ENCODE measurements around the gene ABCA8.

Gene ABCA8

GRCh38 chr17:68937890-68938514, 17.2 kb downstream of the ABCA8 start:
- H3K4me3 ChIP-seq (ENCODE audit: low read length), result no peak overlapping the region
- TF ChIP-seq CTCF (conservative IDR thresholded peaks at IDR 0.05; ENCODE audit: low read depth, low read length), result no peak
- no peak for DNase-seq (ENCODE audit: low read depth)

DNA sequence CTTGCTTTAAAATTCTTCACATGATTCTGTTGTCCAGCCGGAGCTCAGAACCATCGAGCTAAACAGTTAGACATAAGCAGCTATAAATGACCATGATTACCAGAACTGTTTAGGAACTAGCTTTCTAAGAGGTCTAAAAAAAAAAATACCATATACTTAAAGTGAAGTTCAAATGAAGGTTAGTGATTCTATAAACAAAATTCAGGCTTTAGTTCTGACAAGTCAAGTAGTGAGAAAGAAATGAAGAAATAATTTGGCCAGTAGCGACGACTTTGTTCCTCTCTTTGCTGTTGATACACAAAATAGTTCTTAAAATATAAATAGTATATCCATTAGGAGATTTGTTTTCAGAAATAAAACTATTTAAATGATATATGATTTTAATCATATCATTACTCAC, 27.7 kb downstream of the ABCA8 start:
- no peak for TF ChIP-seq CTCF (conservative IDR thresholded peaks at IDR 0.05; ENCODE audit: low read depth, low read length)
- no peak overlapping the region for H3K4me3 ChIP-seq (ENCODE audit: low read length)

GRCh38 chr17:68924793-68925720, 30.1 kb downstream of the ABCA8 start:
- no peak for DNase-seq (ENCODE audit: low read depth)
- TF ChIP-seq CTCF (conservative IDR thresholded peaks at IDR 0.05; ENCODE audit: low read depth, low read length), result no peak
- H3K4me3 ChIP-seq (ENCODE audit: low read length), result no peak overlapping the region

More for the DNA sequence above, 27.7 kb downstream of the ABCA8 start:
- no peak for DNase-seq (ENCODE audit: low read depth)

DNA sequence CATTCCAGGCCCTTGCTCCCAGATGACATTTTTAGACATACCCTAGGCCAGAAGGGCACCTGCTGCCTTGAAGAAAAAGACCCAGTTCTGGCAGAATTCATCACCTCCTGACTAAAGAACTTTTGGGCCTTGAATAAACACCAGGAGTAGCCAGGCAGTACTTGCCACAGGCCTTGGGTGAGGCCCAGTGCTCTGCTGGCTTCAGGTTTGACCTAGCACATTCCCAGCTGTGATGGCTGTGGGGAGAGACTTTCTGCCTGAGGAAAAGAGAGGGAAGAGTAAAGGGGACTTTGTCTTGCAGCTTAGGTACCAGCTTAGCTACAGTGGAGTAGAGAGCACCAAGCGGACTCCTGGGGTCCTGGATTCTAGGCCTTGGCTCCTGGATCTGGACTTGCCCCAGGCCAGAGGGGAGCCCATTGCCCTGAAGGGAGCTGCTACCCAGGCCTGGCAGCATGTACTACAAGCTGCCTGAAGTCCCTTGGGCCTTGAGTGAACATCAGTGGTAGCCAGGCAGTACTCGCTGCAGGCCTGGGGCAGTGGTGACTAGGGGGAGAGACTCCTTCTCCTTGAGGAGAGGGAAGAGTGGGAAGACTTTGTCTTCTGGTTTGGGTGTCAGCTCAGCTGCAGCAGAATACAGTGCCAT, 44.3 kb downstream of the ABCA8 start:
- no peak for DNase-seq (ENCODE audit: low read depth)
- no peak for TF ChIP-seq CTCF (conservative IDR thresholded peaks at IDR 0.05; ENCODE audit: low read depth, low read length)
- no peak overlapping the region for H3K4me3 ChIP-seq (ENCODE audit: low read length)

GRCh38 chr17:68910251-68910705, 44.9 kb downstream of the ABCA8 start:
- no peak for TF ChIP-seq CTCF (conservative IDR thresholded peaks at IDR 0.05; ENCODE audit: low read depth, low read length)
- no peak overlapping the region for H3K4me3 ChIP-seq (ENCODE audit: low read length)
- no peak for DNase-seq (ENCODE audit: low read depth)

GRCh38 chr17:68909066-68909465, 46.1 kb downstream of the ABCA8 start:
- peak; percentile 60 for DNase-seq (ENCODE audit: low read depth)
- H3K4me3 ChIP-seq (ENCODE audit: low read length), result no peak overlapping the region
- TF ChIP-seq CTCF (conservative IDR thresholded peaks at IDR 0.05; ENCODE audit: low read depth, low read length), result no peak
